OCI-LY7 (cell line): ENCODE measurements around the gene TRMT1. TPM values are rescaled to one million over a fixed set of nuclear protein-coding genes. Genes with fewer than 3 reads are reported as not detected.

Experiments used
- BruUV-seq: library from RNA; stranded (reverse); fragments of 400-500 nt; replicated peaks from 2 replicates; lab custom pipeline; 2021; lab: Mats Ljungman, UMichigan
- CTCF ChIA-PET: fragments of 300-600 bp; sonication (Branson Sonifier 250); formaldehyde crosslinking; loops from one replicate; lab custom pipeline; 2022; ENCODE audit warnings: antibody characterized with exemption; ENCODE audit not compliant: unreplicated experiment; lab: Charles Lee
- POLR2A ChIA-PET: fragments of 300-600 bp; sonication (Branson Sonifier 250); formaldehyde crosslinking; loops from one replicate; lab custom pipeline; 2022; ENCODE audit warnings: antibody characterized with exemption; lab: Charles Lee
- DNase-seq: peaks from one replicate; pipeline ENCODE4 v3.0.0-alpha.2; 2015; ENCODE audit warnings: low spot score
- H2AFZ ChIP-seq: fragments of 200-600 bp; sonication (generic), shearing (Covaris generic); 2 replicates; pipeline ENCODE4 v1.6.1; 2014; ENCODE audit warnings: mild to moderate bottlenecking, antibody characterized with exemption, low read length, moderate library complexity
- H3K27ac ChIP-seq: fragments of 200-600 bp; sonication (generic); 2 replicates; pipeline ENCODE4 v1.5.1; 2014; ENCODE audit warnings: mixed run types, low read depth, mild to moderate bottlenecking, moderate library complexity, low read length, inconsistent platforms; ENCODE audit not compliant: poor library complexity, severe bottlenecking
- H3K36me3 ChIP-seq: fragments of 200-600 bp; sonication (generic); 2 replicates; pipeline ENCODE4 v1.6.1; 2014; ENCODE audit warnings: mild to moderate bottlenecking, antibody characterized with exemption, low read length, moderate library complexity, mixed read lengths; ENCODE audit not compliant: insufficient read depth
- H3K4me1 ChIP-seq: fragments of 200-600 bp; sonication (generic); 2 replicates; pipeline ENCODE4 v1.5.1; 2014; ENCODE audit warnings: mild to moderate bottlenecking, low read length; ENCODE audit not compliant: insufficient read depth, poor library complexity, severe bottlenecking
- H3K4me2 ChIP-seq: fragments of 200-600 bp; sonication (generic); 2 replicates; pipeline ENCODE4 v1.6.1; 2014; ENCODE audit warnings: mild to moderate bottlenecking, low read length
- H3K4me3 ChIP-seq: fragments of 200-600 bp; sonication (generic); 2 replicates; pipeline ENCODE4 v1.5.1; 2014; ENCODE audit warnings: mild to moderate bottlenecking, low read depth, low read length; ENCODE audit not compliant: poor library complexity, severe bottlenecking
- H3K79me2 ChIP-seq: fragments of 200-600 bp; sonication (generic); 2 replicates; pipeline ENCODE4 v1.6.1; 2016; ENCODE audit warnings: low read depth, mild to moderate bottlenecking, low read length, moderate library complexity, mixed read lengths; ENCODE audit not compliant: insufficient read depth
- H3K9me2 ChIP-seq: fragments of 200-600 bp; sonication (generic); 2 replicates; pipeline ENCODE4 v1.6.1; 2016; ENCODE audit warnings: mild to moderate bottlenecking, low read length, mixed read lengths; ENCODE audit not compliant: insufficient read depth
- H3K9me3 ChIP-seq: fragments of 200-600 bp; sonication (generic); 2 replicates; pipeline ENCODE4 v1.6.1; 2014; ENCODE audit warnings: mild to moderate bottlenecking, mixed run types, low read length, mixed read lengths
- H4K20me1 ChIP-seq: fragments of 200-600 bp; sonication (generic); 2 replicates; pipeline ENCODE4 v1.6.1; 2014; ENCODE audit warnings: mild to moderate bottlenecking, antibody characterized with exemption, low read length, moderate library complexity, mixed read lengths; ENCODE audit not compliant: insufficient read depth
- EZH2phosphoT487 ChIP-seq: fragments of 200-600 bp; sonication (generic); IDR thresholded peaks from 2 replicates; pipeline ENCODE4 v1.6.1; 2018; ENCODE audit warnings: low read depth, borderline replicate concordance, mild to moderate bottlenecking, mixed run types, antibody characterized with exemption, low read length, moderate library complexity, mixed read lengths
- intact Hi-C: fragments of 100-400 bp; cut with micrococcal nuclease; formaldehyde crosslinking; loops from one replicate; pipeline ENCODE4 v1.10.0; 2022; ENCODE audit not compliant: unreplicated experiment
- total RNA-seq, 2 experiments: library from RNA; depleted of rRNA in 1 of 2; stranded (reverse); fragments of >200 nt in 1 of 2; shearing (Covaris generic) in 1 of 2; gene quantifications; 2 replicates each; pipeline ENCODE4 v1.2.3, GENCODE V29; 2014 to 2022
- TF ChIP-seq, protein P1 (sequence below): fragments of 200-600 bp; sonication (generic); conservative IDR thresholded peaks from 2 replicates; pipeline ENCODE4 v1.5.1; 2014; ENCODE audit warnings: mild to moderate bottlenecking, antibody characterized with exemption, low read length, moderate library complexity, mixed read lengths

The TRMT1 gene
- total RNA-seq, 2 experiments from 2014 or later: 50.4 to 56.8 TPM

DNA sequence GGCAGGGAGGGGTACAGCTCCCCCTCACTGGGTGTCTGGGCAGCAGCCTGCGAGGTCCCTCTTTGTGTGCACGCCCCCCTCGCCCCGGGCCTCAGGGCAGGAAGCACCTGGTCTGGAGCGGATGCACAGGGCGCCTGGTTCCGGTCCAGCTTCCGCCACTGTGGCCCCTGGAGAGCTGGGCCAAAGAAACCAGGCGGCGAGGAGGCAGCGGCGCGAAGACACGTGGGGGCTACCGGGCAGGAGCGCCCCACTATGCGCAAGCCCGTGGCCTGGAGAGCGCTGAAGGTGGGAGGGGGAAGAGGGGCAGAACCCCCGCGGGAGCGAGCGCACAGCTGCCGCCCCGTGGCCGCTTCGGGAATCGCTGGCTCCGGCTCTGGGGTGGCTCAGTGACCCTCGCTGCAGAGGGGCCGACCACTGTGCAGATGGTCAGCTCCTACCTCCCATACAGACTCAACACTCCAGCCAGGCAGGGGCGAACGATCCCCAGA is 12.1 kb downstream of the TRMT1 start:
- DNase-seq: peak; percentile 96
- H3K27ac ChIP-seq: peak overlapping the region; percentile 96
- TF ChIP-seq EZH2phosphoT487: no peak
- TF ChIP-seq, protein P1, sequence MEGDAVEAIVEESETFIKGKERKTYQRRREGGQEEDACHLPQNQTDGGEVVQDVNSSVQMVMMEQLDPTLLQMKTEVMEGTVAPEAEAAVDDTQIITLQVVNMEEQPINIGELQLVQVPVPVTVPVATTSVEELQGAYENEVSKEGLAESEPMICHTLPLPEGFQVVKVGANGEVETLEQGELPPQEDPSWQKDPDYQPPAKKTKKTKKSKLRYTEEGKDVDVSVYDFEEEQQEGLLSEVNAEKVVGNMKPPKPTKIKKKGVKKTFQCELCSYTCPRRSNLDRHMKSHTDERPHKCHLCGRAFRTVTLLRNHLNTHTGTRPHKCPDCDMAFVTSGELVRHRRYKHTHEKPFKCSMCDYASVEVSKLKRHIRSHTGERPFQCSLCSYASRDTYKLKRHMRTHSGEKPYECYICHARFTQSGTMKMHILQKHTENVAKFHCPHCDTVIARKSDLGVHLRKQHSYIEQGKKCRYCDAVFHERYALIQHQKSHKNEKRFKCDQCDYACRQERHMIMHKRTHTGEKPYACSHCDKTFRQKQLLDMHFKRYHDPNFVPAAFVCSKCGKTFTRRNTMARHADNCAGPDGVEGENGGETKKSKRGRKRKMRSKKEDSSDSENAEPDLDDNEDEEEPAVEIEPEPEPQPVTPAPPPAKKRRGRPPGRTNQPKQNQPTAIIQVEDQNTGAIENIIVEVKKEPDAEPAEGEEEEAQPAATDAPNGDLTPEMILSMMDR: peak; percentile 85
- H3K4me3 ChIP-seq: peak overlapping the region; percentile 83
- H3K79me2 ChIP-seq: peaks cover 17% of the 10 kb centered on the region
- POLR2A ChIA-PET: interaction anchor here (0.7 to 1.9 kb wide), 8 partner anchors 8 to 107 kb away, joined by 3 to 12 read pairs (median 4); partner anchors contain the start of gene NACC1
- no peaks in the 10 kb centered on the region for H4K20me1 ChIP-seq
- peak overlapping the region; percentile 13; the same call in 1 of the 2 replicates for H2AFZ ChIP-seq
- H3K4me1 ChIP-seq: peaks cover 60% of the 10 kb centered on the region
- intact Hi-C loops: loop anchor here (1.0 kb wide), 1 partner anchor 49 kb away; no protein-coding TSS in a partner anchor
- no peaks in the 10 kb centered on the region for H3K9me2 ChIP-seq
- CTCF ChIA-PET: interaction anchor here (0.5 to 1.5 kb wide), 3 partner anchors 17 to 139 kb away, joined by 3 to 4 read pairs (median 3); no protein-coding TSS in a partner anchor
- H3K36me3 ChIP-seq: peaks cover 31% of the 10 kb centered on the region
- H3K9me3 ChIP-seq: no peaks in the 10 kb centered on the region
- H3K4me2 ChIP-seq: peak overlapping the region; percentile 85
- BruUV-seq: no TSS peak

DNA sequence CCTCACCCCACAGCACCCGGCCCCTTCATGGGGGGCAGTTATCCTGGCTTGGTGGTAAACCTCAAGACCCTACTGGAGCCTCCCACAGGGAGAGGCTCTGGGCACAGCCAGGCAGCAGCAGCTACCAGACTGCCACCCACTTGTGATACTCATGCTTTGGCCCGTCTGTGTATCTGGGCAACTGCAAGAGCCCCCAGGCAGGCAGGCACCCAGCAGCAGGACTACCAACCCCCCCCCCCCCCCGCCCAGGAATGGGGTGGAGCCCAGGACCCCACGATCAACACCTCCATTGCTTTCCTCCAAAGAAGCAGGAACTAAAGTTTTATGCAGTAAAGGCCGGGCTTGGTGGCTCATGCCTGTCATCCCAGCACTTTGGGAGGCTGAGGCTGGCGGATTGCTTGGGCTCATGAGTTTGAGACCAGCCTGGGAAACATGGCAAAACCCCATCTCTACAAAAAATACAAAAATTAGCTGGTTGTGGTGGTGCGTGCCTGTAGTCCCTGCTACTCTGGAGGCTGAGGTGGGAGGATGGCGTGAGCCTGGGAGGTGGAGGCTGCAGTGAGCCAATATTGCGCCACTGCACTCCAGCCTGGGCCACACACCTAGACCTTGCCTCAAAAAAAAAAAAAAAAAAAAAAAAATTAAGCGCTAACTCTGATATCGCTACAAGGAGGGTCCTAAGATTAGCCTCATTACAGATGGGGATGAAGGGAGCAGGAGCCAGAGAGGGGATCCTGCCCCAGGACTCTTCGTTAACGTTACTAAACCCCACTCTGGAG is 12.8 kb downstream of the TRMT1 start:
- POLR2A ChIA-PET: interaction anchor here (0.7 to 1.4 kb wide), 7 partner anchors 8 to 108 kb away, joined by 3 to 4 read pairs (median 3); partner anchors contain the start of gene NACC1
- peaks cover 67% of the 10 kb centered on the region for H3K4me1 ChIP-seq
- H3K4me2 ChIP-seq: peak overlapping the region; percentile 85
- H3K9me3 ChIP-seq: no peaks in the 10 kb centered on the region
- CTCF ChIA-PET: interaction anchor here (1.0 to 1.5 kb wide), 3 partner anchors 49 to 138 kb away, joined by 3 to 4 read pairs (median 3); no protein-coding TSS in a partner anchor
- peak overlapping the region; percentile 96 for H3K27ac ChIP-seq
- peaks cover 29% of the 10 kb centered on the region for H3K36me3 ChIP-seq
- no peak overlapping the region for H2AFZ ChIP-seq
- no TSS peak for BruUV-seq
- H4K20me1 ChIP-seq: no peaks in the 10 kb centered on the region
- H3K9me2 ChIP-seq: no peaks in the 10 kb centered on the region
- TF ChIP-seq, protein P1: no peak
- no peak for TF ChIP-seq EZH2phosphoT487
- intact Hi-C loops: loop anchor here (1.0 kb wide), 1 partner anchor 50 kb away; no protein-coding TSS in a partner anchor
- peak overlapping the region; percentile 83 for H3K4me3 ChIP-seq
- no peak for DNase-seq
- peaks cover 17% of the 10 kb centered on the region for H3K79me2 ChIP-seq
